GM18909 (cell line): ENCODE measurements around the gene GABRB2.
A peak's percentile ranks its signal among the peaks of the same experiment; 100 is the strongest.
"Not testable (repeated sequence)": the region's sequence is repeated elsewhere in the genome, so short reads cannot be mapped to it uniquely, and the experiment has no call there.

Experiments used
- ATAC-seq: cut with Tn5 transposase; IDR thresholded peaks from one replicate; pipeline ENCODE4 v1.9.1; 2021; ENCODE audit warnings: mild to moderate bottlenecking; ENCODE audit not compliant: unreplicated experiment, poor library complexity

Gene GABRB2

DNA sequence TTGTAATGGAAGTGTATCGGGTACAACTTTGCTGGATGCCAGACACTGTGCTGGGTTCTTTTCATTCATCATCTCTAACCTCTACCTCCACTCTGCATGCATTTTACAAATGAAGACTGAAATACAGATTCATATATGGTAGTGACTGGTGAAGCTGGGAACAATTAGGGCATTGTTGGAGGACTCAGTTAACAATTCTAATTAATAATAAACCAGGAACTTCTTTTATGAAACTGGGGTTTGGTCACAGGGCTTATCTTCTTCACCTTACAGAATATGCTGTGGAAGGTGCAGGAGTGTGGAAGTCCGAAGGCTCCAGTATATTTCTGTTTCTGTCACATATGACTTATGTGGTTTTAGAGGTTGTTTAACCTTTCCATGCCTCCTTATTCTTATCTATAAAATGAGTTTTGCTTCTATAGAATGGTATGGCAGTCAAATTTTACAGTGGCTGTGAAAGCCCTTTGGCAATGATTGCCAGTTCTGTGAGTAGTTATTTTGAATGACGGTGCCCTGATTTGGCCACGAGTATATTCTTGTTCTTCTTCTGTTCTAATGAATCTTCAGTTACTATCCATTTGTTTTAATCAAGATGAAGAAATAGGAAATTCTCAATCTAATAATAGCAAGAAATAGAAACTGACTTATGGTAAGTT is 284.7 kb downstream of the GABRB2 start:
- peak; percentile 78 for ATAC-seq

DNA sequence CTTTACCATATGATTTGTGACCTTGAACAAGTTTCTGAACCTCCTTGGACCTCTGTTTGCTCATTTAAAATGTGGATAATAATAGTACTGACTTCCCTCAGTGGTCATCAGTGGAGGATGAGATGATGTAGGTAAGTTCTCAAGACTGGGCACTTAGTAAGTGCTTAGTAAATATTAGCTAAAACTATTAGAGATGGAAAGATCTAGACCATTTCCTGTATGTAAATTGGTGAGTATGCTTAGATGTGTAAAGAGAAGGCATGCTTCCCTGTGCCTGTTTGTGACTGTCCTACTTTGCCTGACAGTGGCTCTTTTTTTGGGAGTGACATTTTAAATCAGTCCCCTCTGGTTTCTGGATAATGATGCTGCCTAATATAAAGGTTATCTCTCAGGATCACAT is 288.1 kb downstream of the GABRB2 start:
- ATAC-seq = peak; percentile 36

DNA sequence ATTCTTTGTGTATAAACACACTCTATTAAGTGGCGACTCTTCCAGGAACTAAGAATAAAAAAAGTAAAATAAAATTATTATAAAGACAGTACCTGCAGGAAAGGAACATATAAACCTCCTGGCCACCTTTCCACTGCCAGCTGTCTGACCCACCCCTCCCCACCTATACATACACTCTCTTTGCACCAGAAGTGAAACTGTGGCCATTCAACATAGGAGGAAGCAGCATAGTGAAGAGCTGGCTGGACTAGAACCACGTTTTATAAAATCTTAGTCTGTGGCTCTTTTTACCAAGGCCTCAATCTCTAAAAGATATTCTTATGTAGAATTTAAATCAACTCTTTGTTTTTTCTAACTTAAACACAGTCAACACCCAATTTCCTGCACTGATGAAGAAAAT is 289.6 kb downstream of the GABRB2 start:
- peak; percentile 34 for ATAC-seq

DNA sequence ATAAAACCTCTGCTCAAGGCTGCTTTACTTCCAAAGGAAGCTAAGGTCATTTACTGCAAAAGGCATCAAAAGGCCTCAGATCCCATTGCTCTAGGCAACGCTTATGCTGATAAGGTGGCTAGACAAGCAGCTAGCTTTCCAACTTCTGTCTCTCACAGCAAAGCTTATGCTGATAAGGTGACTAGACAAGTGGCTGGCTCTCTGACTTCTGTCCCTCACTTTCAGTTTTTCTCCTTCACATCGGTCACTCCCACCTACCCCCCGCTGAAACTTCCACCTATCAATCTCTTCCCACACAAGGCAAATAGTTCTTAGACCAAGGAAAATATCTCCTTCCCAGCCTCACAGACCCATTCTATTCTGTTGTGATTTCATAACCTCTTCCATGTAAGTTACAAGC is 293.6 kb downstream of the GABRB2 start:
- not testable (repeated sequence) for ATAC-seq

- no peak for ATAC-seq
Measured at GRCh38 chr5:161246749-161247148, 299.8 kb downstream of the GABRB2 start.

- not testable (repeated sequence) for ATAC-seq
Measured at GRCh38 chr5:161245846-161246245, 300.7 kb downstream of the GABRB2 start.
